ENCODE data around the gene MYO5B. TPM values are rescaled to one million over a fixed set of nuclear protein-coding genes. Genes with fewer than 3 reads are reported as not detected.

Gene MYO5B
- total and polyA plus RNA-seq, 2 donors (not counting 1 experiment from before 2014, with no cell fraction given) = 0.30 to 1.7 TPM

- Mint-ChIP-seq H3K27me3 (peaks cover 36% of the 10 kb centered on the region), H3K27ac (no peak overlapping the region), H3K4me3 (no peak overlapping the region), H3K4me1 (peaks cover 11% of the 10 kb centered on the region), H3K9me3 (ENCODE audit: insufficient read depth) (peaks cover 2% of the 10 kb centered on the region)
- peaks cover 14 to 16% of the 10 kb centered on the region in 2 donors for H3K4me1 ChIP-seq (ENCODE audit: control insufficient read depth in 2 of 2, insufficient read depth in 2 of 2, low read length in 2 of 2)
- peak; percentile 3 for DNase-seq
- H3K27ac ChIP-seq (ENCODE audit: low read length in 2 of 2) = peak overlapping the region in 1 of 2 donors; percentile 42
- peak overlapping the region; percentile 38 for H3K4me2 ChIP-seq (replicated peaks; ENCODE audit: low read depth, low read length, poor library complexity, severe bottlenecking)
- H3K79me2 ChIP-seq (ENCODE audit: control insufficient read depth, insufficient read depth, low read length) = no peaks in the 10 kb centered on the region
- H3K4me3 ChIP-seq (ENCODE audit: control extremely low read depth in 1 of 5, extremely low read depth in 1 of 5, insufficient read depth in 1 of 5, low read depth in 2 of 5, low read length in 4 of 5) = no peak overlapping the region
- no peak overlapping the region for H3K9ac ChIP-seq (ENCODE audit: low read length)
- H3K9me3 ChIP-seq (ENCODE audit: control extremely low read depth in 1 of 3, control insufficient read depth in 2 of 3, insufficient read depth in 1 of 3, low read length in 2 of 3) = peaks cover 0 to 4% (median 0%) of the 10 kb centered on the region in 3 donors
- intact Hi-C loops (cut with micrococcal nuclease) = no loop called here
- ChIA-PET POLR2A (no interaction called here), CTCF (no interaction called here)
- H4K20me1 ChIP-seq (ENCODE audit: control insufficient read depth, insufficient read depth, low read length, poor library complexity, severe bottlenecking) = no peaks in the 10 kb centered on the region
- no peaks in the 10 kb centered on the region for H3K36me3 ChIP-seq (replicated peaks in 1 of 2; ENCODE audit: control extremely low read depth in 1 of 2, control insufficient read depth in 1 of 2, extremely low read depth in 1 of 2, insufficient read depth in 2 of 2, low read length in 1 of 2)
- H2AFZ ChIP-seq (ENCODE audit: insufficient read depth, low read depth, low read length, poor library complexity, severe bottlenecking) = peak overlapping the region; percentile 55
- 44% methylated on average over 5 of the region's 6 CpGs for whole genome bisulfite sequencing (ENCODE audit: insufficient coverage)
- no peak for ATAC-seq (ENCODE audit: low read depth)
- TF ChIP-seq EZH2 (IDR thresholded peaks at IDR 0.05; ENCODE audit: borderline replicate concordance, insufficient read depth, low read depth, low read length, poor library complexity, severe bottlenecking) (no peak), CTCF (IDR thresholded peaks at IDR 0.05) (no peak)
- peaks cover 0 to 2% (median 0%) of the 10 kb centered on the region in 4 experiments for H3K27me3 ChIP-seq (replicated peaks in 1 of 4; ENCODE audit: control extremely low read depth in 1 of 4, control insufficient read depth in 3 of 4, insufficient read depth in 4 of 4, low read length in 3 of 4)
Observed at GRCh38 chr18:50076277-50076676, 118.7 kb downstream of the MYO5B start.

GRCh38 chr18:50075772-50076171 is 119.2 kb downstream of the MYO5B start:
- Histone ChIP-seq H3K27me3 (replicated peaks in 1 of 4; ENCODE audit: control extremely low read depth in 1 of 4, control insufficient read depth in 3 of 4, insufficient read depth in 4 of 4, low read length in 3 of 4) (peaks cover 0 to 2% (median 0%) of the 10 kb centered on the region in 4 experiments), H3K79me2 (ENCODE audit: control insufficient read depth, insufficient read depth, low read length) (no peaks in the 10 kb centered on the region), H3K36me3 (replicated peaks in 1 of 2; ENCODE audit: control extremely low read depth in 1 of 2, control insufficient read depth in 1 of 2, extremely low read depth in 1 of 2, insufficient read depth in 2 of 2, low read length in 1 of 2) (no peaks in the 10 kb centered on the region), H3K9ac (ENCODE audit: low read length) (no peak overlapping the region), H3K27ac (ENCODE audit: low read length in 2 of 2) (peak overlapping the region in 1 of 2 donors; percentile 42), H3K4me1 (ENCODE audit: control insufficient read depth in 2 of 2, insufficient read depth in 2 of 2, low read length in 2 of 2) (peaks cover 14 to 16% of the 10 kb centered on the region in 2 donors), H2AFZ (ENCODE audit: insufficient read depth, low read depth, low read length, poor library complexity, severe bottlenecking) (peak overlapping the region; percentile 55), H3K9me3 (ENCODE audit: control extremely low read depth in 1 of 3, control insufficient read depth in 2 of 3, insufficient read depth in 1 of 3, low read length in 2 of 3) (peaks cover 0 to 4% (median 0%) of the 10 kb centered on the region in 3 donors), H3K4me3 (ENCODE audit: control extremely low read depth in 1 of 5, extremely low read depth in 1 of 5, insufficient read depth in 1 of 5, low read depth in 2 of 5, low read length in 4 of 5) (no peak overlapping the region), H4K20me1 (ENCODE audit: control insufficient read depth, insufficient read depth, low read length, poor library complexity, severe bottlenecking) (no peaks in the 10 kb centered on the region), H3K4me2 (replicated peaks; ENCODE audit: low read depth, low read length, poor library complexity, severe bottlenecking) (peak overlapping the region; percentile 38)
- no peak for TF ChIP-seq CTCF (IDR thresholded peaks at IDR 0.05)
- no peak for TF ChIP-seq EZH2 (IDR thresholded peaks at IDR 0.05; ENCODE audit: borderline replicate concordance, insufficient read depth, low read depth, low read length, poor library complexity, severe bottlenecking)
- Mint-ChIP-seq H3K27ac (no peak overlapping the region), H3K4me1 (peaks cover 11% of the 10 kb centered on the region), H3K9me3 (ENCODE audit: insufficient read depth) (peaks cover 2% of the 10 kb centered on the region), H3K4me3 (no peak overlapping the region), H3K27me3 (peaks cover 33% of the 10 kb centered on the region)
- WGBS (ENCODE audit: insufficient coverage) = 85% methylated on average over 3 of the region's 4 CpGs
- ATAC-seq (ENCODE audit: low read depth) (no peak), DNase-seq (no peak)
- intact Hi-C loops (cut with micrococcal nuclease) = no loop called here
- ChIA-PET POLR2A (no interaction called here), CTCF (no interaction called here)

Measured in B cell (primary cell).